Psoas muscle (tissue), 8 donors: ENCODE results near the gene MPP7. TPM values are rescaled to one million over a fixed set of nuclear protein-coding genes. Genes with fewer than 3 reads are reported as not detected.

ENCODE experiments used
- ATAC-seq, 4 donors: fragments of 200-7000 bp; cut with Tn5 transposase; one replicate each; pipeline ENCODE4 v1.9.1; 2020; ENCODE audit warnings: moderate library complexity in 3 of 4, mild to moderate bottlenecking in 2 of 4
- DNase-seq, 2 donors: peaks; one replicate each; pipeline ENCODE4 v3.0.0-alpha.2; 2020
- H3K27ac ChIP-seq: fragments of 200-600 bp; one replicate; pipeline ENCODE4 v1.8.0; 2022
- H3K27me3 ChIP-seq, 3 donors: fragments of 200-600 bp in 1 of 3; one replicate each; pipeline versions ENCODE4 v1.6.1 to v1.8.0; 2013 to 2022; ENCODE audit warnings: low read length in 2 of 3, mild to moderate bottlenecking in 2 of 3, moderate library complexity in 1 of 3; ENCODE audit not compliant: insufficient read depth in 3 of 3
- H3K36me3 ChIP-seq, 2 donors: fragments of 200-600 bp in 1 of 2; one replicate each; pipeline versions ENCODE4 v1.6.1 to v1.8.0; 2013 to 2022; ENCODE audit warnings: low read depth in 1 of 2, mild to moderate bottlenecking in 1 of 2, moderate library complexity in 1 of 2; ENCODE audit not compliant: insufficient read depth in 1 of 2
- H3K4me1 ChIP-seq: fragments of 200-600 bp; one replicate; pipeline ENCODE4 v1.8.0; 2022
- H3K4me3 ChIP-seq: fragments of 200-600 bp; one replicate; pipeline ENCODE4 v1.8.0; 2022; ENCODE audit warnings: mild to moderate bottlenecking
- H3K9me3 ChIP-seq: fragments of 200-600 bp; one replicate; pipeline ENCODE4 v1.8.0; 2022
- WGBS, 3 donors: extraction: QIAGEN DNeasy Blood & Tissue Kit; methylation state at CpG; one replicate each; pipeline versions ENCODE4 v1.1.6 to v1.1.7; 2013; 5-methylcytosine and 5-hydroxymethylcytosine counted together
- intact Hi-C, 2 donors: fragments of 100-400 bp; cut with DNase I; formaldehyde crosslinking; loops; one replicate each; pipeline versions ENCODE4 v1.11.0 to v1.14.2; 2022
- polyA plus RNA-seq, 3 donors: library from polyadenylated mRNA; stranded (reverse); fragments of 200-250 nt; gene quantifications; one replicate each; pipeline ENCODE4 v1.2.3, GENCODE V29; 2013
- total RNA-seq, 4 donors: library from RNA; stranded (reverse); fragmentation: NEBNext Ultra II Directional in 2 of 4; extraction: Animal tissue kit (Norgen Biotek cat#: 25700) in 2 of 4; gene quantifications; one replicate each; pipeline versions ENCODE4 v1.2.1 to v1.2.4, GENCODE V29; 2021 to 2023
- TF ChIP-seq, protein P1 (sequence below): fragments of 200-600 bp; IDR thresholded peaks from one replicate; pipeline ENCODE4 v1.8.0; 2022; ENCODE audit warnings: antibody characterized with exemption
- donor health status: healthy with polysubstance abuse.
- donor health status: DM: no; HTN: no; CAD: no; lungs with moderate emphysema.
- donor health status: Bipolar disorder and iron deficiency.
- donor health status: healthy.
- donor health status: DM: yes; HTN: yes; CAD: no.
- donor health status: DM: no; HTN: no; CAD: no.
- donor health status: DM: no; HTN: no; CAD: no.
- donor health status: DM: yes; HTN: yes; CAD: no.

MPP7 gene
- total and polyA plus RNA-seq, 7 donors, result 2.3 to 12.5 (median 11.3) TPM

GRCh38 chr10:28332726-28333125 is 29.9 kb upstream of the MPP7 start:
- Histone ChIP-seq H3K4me1 (peaks cover 6% of the 10 kb centered on the region), H3K27ac (no peak overlapping the region), H3K4me3 (no peak overlapping the region), H3K27me3 (no peaks in the 10 kb centered on the region), H3K36me3 (no peaks in the 10 kb centered on the region), H3K9me3 (no peaks in the 10 kb centered on the region)
- TF ChIP-seq, protein P1, sequence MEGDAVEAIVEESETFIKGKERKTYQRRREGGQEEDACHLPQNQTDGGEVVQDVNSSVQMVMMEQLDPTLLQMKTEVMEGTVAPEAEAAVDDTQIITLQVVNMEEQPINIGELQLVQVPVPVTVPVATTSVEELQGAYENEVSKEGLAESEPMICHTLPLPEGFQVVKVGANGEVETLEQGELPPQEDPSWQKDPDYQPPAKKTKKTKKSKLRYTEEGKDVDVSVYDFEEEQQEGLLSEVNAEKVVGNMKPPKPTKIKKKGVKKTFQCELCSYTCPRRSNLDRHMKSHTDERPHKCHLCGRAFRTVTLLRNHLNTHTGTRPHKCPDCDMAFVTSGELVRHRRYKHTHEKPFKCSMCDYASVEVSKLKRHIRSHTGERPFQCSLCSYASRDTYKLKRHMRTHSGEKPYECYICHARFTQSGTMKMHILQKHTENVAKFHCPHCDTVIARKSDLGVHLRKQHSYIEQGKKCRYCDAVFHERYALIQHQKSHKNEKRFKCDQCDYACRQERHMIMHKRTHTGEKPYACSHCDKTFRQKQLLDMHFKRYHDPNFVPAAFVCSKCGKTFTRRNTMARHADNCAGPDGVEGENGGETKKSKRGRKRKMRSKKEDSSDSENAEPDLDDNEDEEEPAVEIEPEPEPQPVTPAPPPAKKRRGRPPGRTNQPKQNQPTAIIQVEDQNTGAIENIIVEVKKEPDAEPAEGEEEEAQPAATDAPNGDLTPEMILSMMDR, result no peak
- intact Hi-C loops, result no loop called here
- no peak for DNase-seq
- WGBS, 3 donors, result 48 to 72% (median 68%) methylated on average over 2 of the region's 2 CpGs
- no peak for ATAC-seq

DNA sequence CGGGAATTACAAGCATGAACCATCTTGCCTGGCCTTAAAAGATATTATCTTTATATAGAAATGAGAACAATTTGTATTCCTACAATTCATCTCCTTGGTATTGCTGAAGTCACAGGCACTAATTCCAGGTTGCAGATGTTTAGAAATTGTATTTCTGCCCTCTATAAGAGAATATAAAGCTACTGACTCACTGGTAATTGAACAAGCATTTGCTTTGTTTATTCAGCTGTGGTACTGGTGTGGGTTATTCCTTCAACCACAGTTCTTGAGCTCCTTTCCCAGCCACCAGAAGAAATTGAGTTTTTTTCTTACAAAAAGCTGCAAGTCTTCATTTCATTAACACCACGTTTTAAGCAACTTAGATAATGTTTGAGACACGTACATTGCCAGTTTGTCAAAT is 29.0 kb upstream of the MPP7 start:
- no peaks in the 10 kb centered on the region for H3K27me3 ChIP-seq
- H3K4me1 ChIP-seq, result peaks cover 15% of the 10 kb centered on the region
- TF ChIP-seq, protein P1, result no peak
- no peak for DNase-seq
- no peak overlapping the region for H3K4me3 ChIP-seq
- intact Hi-C loops, result no loop called here
- WGBS, 3 donors, result 57 to 78% (median 76%) methylated on average over 3 of the region's 3 CpGs
- no peaks in the 10 kb centered on the region for H3K36me3 ChIP-seq
- ATAC-seq, result no peak
- H3K9me3 ChIP-seq, result no peaks in the 10 kb centered on the region
- H3K27ac ChIP-seq, result no peak overlapping the region

- TF ChIP-seq, protein P1, result no peak
- no peak overlapping the region for H3K4me3 ChIP-seq
- ATAC-seq (no peak), DNase-seq (no peak)
- intact Hi-C loops, result no loop called here
- H3K4me1 ChIP-seq, result peaks cover 19% of the 10 kb centered on the region
- H3K27me3 ChIP-seq, result no peaks in the 10 kb centered on the region
- H3K9me3 ChIP-seq, result no peaks in the 10 kb centered on the region
- H3K27ac ChIP-seq, result no peak overlapping the region
- no peaks in the 10 kb centered on the region for H3K36me3 ChIP-seq
Observed at GRCh38 chr10:28331066-28331465, 28.2 kb upstream of the MPP7 start.

GRCh38 chr10:28328346-28328745 is 25.5 kb upstream of the MPP7 start:
- TF ChIP-seq, protein P1, result no peak
- 92 to 98% (median 95%) methylated on average over 1 of the region's 1 CpG for WGBS, 3 donors
- Histone ChIP-seq H3K9me3 (no peaks in the 10 kb centered on the region), H3K27me3 (no peaks in the 10 kb centered on the region), H3K36me3 (no peaks in the 10 kb centered on the region), H3K4me3 (no peak overlapping the region), H3K27ac (peak overlapping the region; percentile 85), H3K4me1 (peaks cover 19% of the 10 kb centered on the region)
- no peak for ATAC-seq
- intact Hi-C loops, result no loop called here
- DNase-seq, result no peak

DNA sequence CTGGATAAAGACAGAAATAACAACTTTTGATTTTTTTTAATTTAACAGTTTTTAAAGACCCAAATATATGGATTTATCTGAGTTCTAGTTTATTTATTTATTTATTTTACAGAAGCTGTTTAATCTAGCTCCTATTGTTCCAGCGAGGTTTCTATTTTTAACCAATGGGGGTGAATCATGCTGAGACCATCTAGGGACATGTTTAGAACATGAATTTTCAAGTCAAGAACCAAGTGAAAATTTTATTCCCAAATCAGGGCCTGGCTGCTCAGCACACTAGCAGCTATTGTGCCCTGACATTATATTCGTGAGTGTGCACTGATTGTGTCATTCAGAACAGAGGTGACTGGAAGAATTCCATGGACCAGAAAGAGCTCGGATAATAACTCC is 24.6 kb upstream of the MPP7 start:
- WGBS, 3 donors, result 19 to 38% (median 21%) methylated on average over 3 of the region's 3 CpGs
- Histone ChIP-seq H3K4me3 (peak overlapping the region; percentile 49), H3K4me1 (peaks cover 19% of the 10 kb centered on the region), H3K27ac (peak overlapping the region; percentile 85), H3K9me3 (no peaks in the 10 kb centered on the region), H3K36me3 (no peaks in the 10 kb centered on the region), H3K27me3 (no peaks in the 10 kb centered on the region)
- TF ChIP-seq, protein P1, result no peak
- intact Hi-C loops, result no loop called here
- ATAC-seq (peak in 3 of 4 donors; percentile 31 to 63 (median 58)), DNase-seq (no peak)
